Measurements from ENCODE around the gene TCP11.

The TCP11 gene

GRCh38 chr6:35071347-35071994 is 69.7 kb downstream of the TCP11 start:
- Histone ChIP-seq H3K9me3 (replicated peaks in 1 of 11) (no peaks in the 10 kb centered on the region), H3K4me3 (no peak overlapping the region)
- TF ChIP-seq Cebpa-rat (IDR thresholded peaks at IDR 0.05), result no peak

GRCh38 chr6:35070111-35070510 is 71.0 kb downstream of the TCP11 start:
- Histone ChIP-seq H3K4me1 (peaks cover 0 to 3% (median 0%) of the 10 kb centered on the region in 10 experiments; a peak in 1 of 20 replicates), H3K9ac (no peak overlapping the region), H3K4me2 (no peak overlapping the region), H3K27me3 (no peaks in the 10 kb centered on the region), H3K9me3 (replicated peaks in 1 of 11) (no peaks in the 10 kb centered on the region), H4K20me1 (peaks cover 0 to 9% (median 0%) of the 10 kb centered on the region in 11 experiments; a peak in 4 of 22 replicates), H3K36me3 (peaks cover 4 to 97% (median 34%) of the 10 kb centered on the region in 11 experiments; a peak in 17 of 22 replicates), H3K27ac (no peak overlapping the region), H3K4me3 (no peak overlapping the region)
- TF ChIP-seq Cebpa-rat (IDR thresholded peaks at IDR 0.05), result no peak

More at GRCh38 chr6:35071347-35071994, 69.7 kb downstream of the TCP11 start:
- peaks cover 0 to 95% (median 24%) of the 10 kb centered on the region in 11 experiments; a peak in 16 of 22 replicates for H3K36me3 ChIP-seq
- H3K9ac ChIP-seq, result no peak overlapping the region
- no peak overlapping the region for H3K4me2 ChIP-seq
- H3K27me3 ChIP-seq, result no peaks in the 10 kb centered on the region
- no peak overlapping the region for H3K27ac ChIP-seq
- peaks cover 0 to 3% (median 0%) of the 10 kb centered on the region in 10 experiments; a peak in 1 of 20 replicates for H3K4me1 ChIP-seq
- peaks cover 0 to 9% (median 0%) of the 10 kb centered on the region in 11 experiments; a peak in 3 of 22 replicates for H4K20me1 ChIP-seq

- H3K27me3 ChIP-seq, result no peaks in the 10 kb centered on the region
- no peak overlapping the region for H3K9ac ChIP-seq
- no peak overlapping the region for H3K27ac ChIP-seq
- no peak overlapping the region for H3K4me3 ChIP-seq
- TF ChIP-seq Cebpa-rat (IDR thresholded peaks at IDR 0.05), result no peak
- H4K20me1 ChIP-seq, result peaks cover 0 to 9% (median 0%) of the 10 kb centered on the region in 11 experiments; a peak in 3 of 22 replicates
- H3K9me3 ChIP-seq (replicated peaks in 1 of 11), result no peaks in the 10 kb centered on the region
- H3K4me1 ChIP-seq, result peaks cover 0 to 5% (median under 1%) of the 10 kb centered on the region in 10 experiments; a peak in 8 of 20 replicates
- no peak overlapping the region for H3K4me2 ChIP-seq
- H3K36me3 ChIP-seq, result peaks cover 4 to 97% (median 35%) of the 10 kb centered on the region in 11 experiments; a peak in 17 of 22 replicates
These were observed 71.9 kb downstream of the TCP11 start for GRCh38 chr6:35069262-35069661.

- H3K4me1 ChIP-seq, result peaks cover 0 to 11% (median 6%) of the 10 kb centered on the region in 10 experiments; a peak in 15 of 20 replicates
- no peak for TF ChIP-seq Cebpa-rat (IDR thresholded peaks at IDR 0.05)
- no peaks in the 10 kb centered on the region for H3K9me3 ChIP-seq (replicated peaks in 1 of 11)
- no peak overlapping the region for H3K4me2 ChIP-seq
- no peak overlapping the region for H3K27ac ChIP-seq
- H4K20me1 ChIP-seq, result peaks cover 0 to 10% (median 0%) of the 10 kb centered on the region in 11 experiments; a peak in 4 of 22 replicates
- H3K27me3 ChIP-seq, result no peaks in the 10 kb centered on the region
- H3K9ac ChIP-seq, result no peak overlapping the region
- peaks cover 4 to 97% (median 30%) of the 10 kb centered on the region in 11 experiments; a peak in 17 of 22 replicates for H3K36me3 ChIP-seq
- H3K4me3 ChIP-seq, result no peak overlapping the region
These were observed 72.5 kb downstream of the TCP11 start for GRCh38 chr6:35068644-35069043.

GRCh38 chr6:35068206-35068605 is 72.9 kb downstream of the TCP11 start:
- H3K27me3 ChIP-seq, result no peaks in the 10 kb centered on the region
- H3K4me1 ChIP-seq, result peaks cover 0 to 15% (median 11%) of the 10 kb centered on the region in 10 experiments; a peak in 16 of 20 replicates
- no peak for TF ChIP-seq Cebpa-rat (IDR thresholded peaks at IDR 0.05)
- no peaks in the 10 kb centered on the region for H3K9me3 ChIP-seq (replicated peaks in 1 of 11)
- no peak overlapping the region for H3K4me3 ChIP-seq
- H4K20me1 ChIP-seq, result peaks cover 0 to 12% (median 0%) of the 10 kb centered on the region in 11 experiments; a peak in 4 of 22 replicates
- no peak overlapping the region for H3K9ac ChIP-seq
- peaks cover 4 to 97% (median 29%) of the 10 kb centered on the region in 11 experiments; a peak in 17 of 22 replicates for H3K36me3 ChIP-seq
- H3K4me2 ChIP-seq, result no peak overlapping the region
- H3K27ac ChIP-seq, result no peak overlapping the region

Measured in BLaER1 treated with 17β-estradiol and CSF1 and Interleukin-3, amounts not matched to agents 10 nM and 100 nM (cell line).